ENCODE measurements around the gene AKR1C2. TPM values are rescaled to one million over a fixed set of nuclear protein-coding genes. Genes with fewer than 3 reads are reported as not detected.
A peak's percentile ranks its signal among the peaks of the same experiment; 100 is the strongest.

Gene AKR1C2
- total and polyA plus RNA-seq, 2 experiments from 2014 or later, result 13.7 to 20.9 TPM

DNA sequence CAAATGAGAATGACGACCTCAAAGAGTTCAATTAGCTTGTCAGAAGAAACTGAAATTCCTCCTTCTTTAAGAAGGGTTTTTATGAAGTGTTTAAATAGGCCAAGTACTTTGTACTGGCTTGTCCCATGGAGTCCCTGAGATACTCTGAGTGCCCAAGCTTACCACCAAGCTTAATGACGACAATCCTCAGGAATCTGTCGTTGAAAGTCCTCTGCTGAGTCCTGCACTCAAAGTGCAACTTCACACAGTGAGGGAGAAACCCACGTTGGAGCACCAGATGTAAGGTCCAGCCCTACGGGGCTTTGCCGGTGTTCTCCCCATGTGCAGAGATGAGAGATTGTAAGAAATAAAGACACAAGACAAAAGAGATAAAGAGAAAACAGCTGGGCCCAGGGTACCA is 42.8 kb upstream of the AKR1C2 start:
- Histone ChIP-seq H3K9me2 (ENCODE audit: insufficient read depth) (no peaks in the 10 kb centered on the region), H3K79me2 (ENCODE audit: insufficient read depth) (no peaks in the 10 kb centered on the region), H3F3A (ENCODE audit: insufficient read depth) (no peaks in the 10 kb centered on the region; the same call in 1 of the 2 replicates), H3K9me3 (ENCODE audit: low read depth) (no peaks in the 10 kb centered on the region), H3K4me3 (no peak overlapping the region), H3K27me3 (replicated peaks; ENCODE audit: insufficient read depth) (no peaks in the 10 kb centered on the region), H2AFZ (no peak overlapping the region), H3K4me2 (ENCODE audit: unreplicated experiment) (no peak overlapping the region), H3K4me1 (ENCODE audit: insufficient read depth) (peaks cover 17% of the 10 kb centered on the region), H4K20me1 (ENCODE audit: insufficient read depth) (no peaks in the 10 kb centered on the region), H3K36me3 (ENCODE audit: low read depth) (no peaks in the 10 kb centered on the region), H3K9ac (no peak overlapping the region), H3K27ac (no peak overlapping the region)
- TF ChIP-seq EZH2phosphoT487 (IDR thresholded peaks at IDR 0.05; ENCODE audit: insufficient read depth, low read depth), result no peak
- TF ChIP-seq EZH2 (IDR thresholded peaks at IDR 0.05; ENCODE audit: insufficient read depth, poor library complexity, severe bottlenecking), result no peak
- no peak for DNase-seq
- WGBS, 2 experiments (ENCODE audit: low coverage in 1 of 2, low lambda C conversion rate in 2 of 2, missing lambda C conversion rate in 2 of 2), result 79 to 86% methylated on average over 6 of the region's 6 CpGs
- in situ Hi-C loops (cut with MboI), result no loop called here

GRCh38 chr10:5045095-5045494 is 41.4 kb upstream of the AKR1C2 start:
- Histone ChIP-seq H4K20me1 (ENCODE audit: insufficient read depth) (no peaks in the 10 kb centered on the region), H3K9me2 (ENCODE audit: insufficient read depth) (no peaks in the 10 kb centered on the region), H3K9me3 (ENCODE audit: low read depth) (no peaks in the 10 kb centered on the region), H3K4me2 (ENCODE audit: unreplicated experiment) (no peak overlapping the region), H3K36me3 (ENCODE audit: low read depth) (no peaks in the 10 kb centered on the region), H3K4me3 (no peak overlapping the region), H3K27me3 (replicated peaks; ENCODE audit: insufficient read depth) (no peaks in the 10 kb centered on the region), H3K79me2 (ENCODE audit: insufficient read depth) (no peaks in the 10 kb centered on the region), H3K9ac (no peak overlapping the region), H3F3A (ENCODE audit: insufficient read depth) (no peaks in the 10 kb centered on the region; the same call in 1 of the 2 replicates), H3K27ac (no peak overlapping the region), H2AFZ (no peak overlapping the region), H3K4me1 (ENCODE audit: insufficient read depth) (peaks cover 17% of the 10 kb centered on the region)
- WGBS, 2 experiments (ENCODE audit: low coverage in 1 of 2, low lambda C conversion rate in 2 of 2, missing lambda C conversion rate in 2 of 2), result 91 to 93% methylated on average over 9 of the region's 9 CpGs
- TF ChIP-seq EZH2 (IDR thresholded peaks at IDR 0.05; ENCODE audit: insufficient read depth, poor library complexity, severe bottlenecking) (no peak), EZH2phosphoT487 (IDR thresholded peaks at IDR 0.05; ENCODE audit: insufficient read depth, low read depth) (no peak)
- in situ Hi-C loops (cut with MboI), result no loop called here
- no peak for DNase-seq

DNA sequence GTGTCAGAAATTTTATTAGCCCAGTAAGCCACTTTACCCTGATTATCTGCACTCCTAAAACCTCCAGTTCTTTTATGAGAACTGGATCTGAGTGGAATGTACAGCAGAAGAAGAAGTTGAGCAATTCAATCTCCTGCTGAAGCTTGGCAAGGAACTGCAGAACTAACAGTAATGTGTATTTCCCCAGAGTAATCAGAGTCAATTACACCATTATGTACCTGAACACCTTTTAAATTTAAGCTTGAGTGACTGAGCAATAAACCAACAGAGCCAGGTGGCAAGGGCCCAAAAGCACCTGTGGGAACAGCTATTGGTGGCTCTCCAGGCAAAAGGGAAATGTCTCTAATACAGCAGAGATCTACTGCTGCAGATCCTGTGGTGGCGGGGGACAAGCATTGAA is 40.1 kb upstream of the AKR1C2 start:
- no peaks in the 10 kb centered on the region; the same call in 1 of the 2 replicates for H3F3A ChIP-seq (ENCODE audit: insufficient read depth)
- H2AFZ ChIP-seq, result no peak overlapping the region
- H3K27ac ChIP-seq, result no peak overlapping the region
- H3K4me2 ChIP-seq (ENCODE audit: unreplicated experiment), result no peak overlapping the region
- H4K20me1 ChIP-seq (ENCODE audit: insufficient read depth), result no peaks in the 10 kb centered on the region
- H3K9me3 ChIP-seq (ENCODE audit: low read depth), result no peaks in the 10 kb centered on the region
- 95 to 100% methylated on average over 1 of the region's 1 CpG for WGBS, 2 experiments (ENCODE audit: low coverage in 1 of 2, low lambda C conversion rate in 2 of 2, missing lambda C conversion rate in 2 of 2)
- H3K79me2 ChIP-seq (ENCODE audit: insufficient read depth), result no peaks in the 10 kb centered on the region
- peak; percentile 49 for DNase-seq
- no peaks in the 10 kb centered on the region for H3K27me3 ChIP-seq (replicated peaks; ENCODE audit: insufficient read depth)
- no peaks in the 10 kb centered on the region for H3K36me3 ChIP-seq (ENCODE audit: low read depth)
- peaks cover 13% of the 10 kb centered on the region for H3K4me1 ChIP-seq (ENCODE audit: insufficient read depth)
- no peak overlapping the region for H3K4me3 ChIP-seq
- TF ChIP-seq EZH2phosphoT487 (IDR thresholded peaks at IDR 0.05; ENCODE audit: insufficient read depth, low read depth) (no peak), EZH2 (IDR thresholded peaks at IDR 0.05; ENCODE audit: insufficient read depth, poor library complexity, severe bottlenecking) (no peak)
- no peak overlapping the region for H3K9ac ChIP-seq
- H3K9me2 ChIP-seq (ENCODE audit: insufficient read depth), result no peaks in the 10 kb centered on the region
- in situ Hi-C loops (cut with MboI), result no loop called here

DNA sequence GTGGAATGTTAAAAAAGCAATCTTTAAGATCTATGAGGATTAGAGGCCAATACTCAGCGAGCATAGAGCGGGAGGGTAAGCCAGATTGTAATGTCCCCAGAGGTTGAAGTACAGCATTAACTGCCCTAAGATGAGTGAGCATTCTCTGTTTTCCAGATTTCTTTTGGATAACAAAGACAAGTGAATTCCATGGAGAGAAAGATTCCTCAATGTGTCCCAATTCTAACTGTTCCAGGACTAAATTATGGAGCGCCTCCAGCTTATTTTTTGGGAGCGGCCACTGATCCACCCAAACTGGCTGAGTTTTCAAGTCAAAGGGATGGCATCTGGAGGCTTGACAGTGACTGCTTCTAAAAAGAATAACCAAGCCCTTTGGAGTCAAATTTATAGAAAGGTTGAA is 39.3 kb upstream of the AKR1C2 start:
- Histone ChIP-seq H3K9me3 (ENCODE audit: low read depth) (no peaks in the 10 kb centered on the region), H3K79me2 (ENCODE audit: insufficient read depth) (no peaks in the 10 kb centered on the region), H4K20me1 (ENCODE audit: insufficient read depth) (no peaks in the 10 kb centered on the region), H3K27ac (no peak overlapping the region), H3K4me3 (no peak overlapping the region), H3F3A (ENCODE audit: insufficient read depth) (no peaks in the 10 kb centered on the region), H3K9me2 (ENCODE audit: insufficient read depth) (no peaks in the 10 kb centered on the region), H3K4me1 (ENCODE audit: insufficient read depth) (peaks cover 5% of the 10 kb centered on the region), H3K36me3 (ENCODE audit: low read depth) (no peaks in the 10 kb centered on the region), H2AFZ (no peak overlapping the region), H3K9ac (no peak overlapping the region), H3K4me2 (ENCODE audit: unreplicated experiment) (no peak overlapping the region), H3K27me3 (replicated peaks; ENCODE audit: insufficient read depth) (no peaks in the 10 kb centered on the region)
- WGBS, 2 experiments (ENCODE audit: low coverage in 1 of 2, low lambda C conversion rate in 2 of 2, missing lambda C conversion rate in 2 of 2), result 38 to 39% methylated on average over 4 of the region's 4 CpGs
- TF ChIP-seq EZH2 (IDR thresholded peaks at IDR 0.05; ENCODE audit: insufficient read depth, poor library complexity, severe bottlenecking) (no peak), EZH2phosphoT487 (IDR thresholded peaks at IDR 0.05; ENCODE audit: insufficient read depth, low read depth) (no peak)
- in situ Hi-C loops (cut with MboI), result no loop called here
- DNase-seq, result no peak
